Epidermal melanocyte (primary cell): ENCODE data around the gene ELMOD2.
A peak's percentile ranks its signal among the peaks of the same experiment; 100 is the strongest.
"Not testable (repeated sequence)": the region's sequence is repeated elsewhere in the genome, so short reads cannot be mapped to it uniquely, and the experiment has no call there.

ENCODE experiments used
- DNase-seq: peaks from one replicate; pipeline ENCODE4 v3.0.0; 2011; ENCODE audit warnings: low spot score; ENCODE audit not compliant: insufficient read length

The ELMOD2 gene, protein sequence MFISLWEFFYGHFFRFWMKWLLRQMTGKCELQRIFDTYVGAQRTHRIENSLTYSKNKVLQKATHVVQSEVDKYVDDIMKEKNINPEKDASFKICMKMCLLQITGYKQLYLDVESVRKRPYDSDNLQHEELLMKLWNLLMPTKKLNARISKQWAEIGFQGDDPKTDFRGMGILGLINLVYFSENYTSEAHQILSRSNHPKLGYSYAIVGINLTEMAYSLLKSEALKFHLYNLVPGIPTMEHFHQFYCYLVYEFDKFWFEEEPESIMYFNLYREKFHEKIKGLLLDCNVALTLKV

DNA sequence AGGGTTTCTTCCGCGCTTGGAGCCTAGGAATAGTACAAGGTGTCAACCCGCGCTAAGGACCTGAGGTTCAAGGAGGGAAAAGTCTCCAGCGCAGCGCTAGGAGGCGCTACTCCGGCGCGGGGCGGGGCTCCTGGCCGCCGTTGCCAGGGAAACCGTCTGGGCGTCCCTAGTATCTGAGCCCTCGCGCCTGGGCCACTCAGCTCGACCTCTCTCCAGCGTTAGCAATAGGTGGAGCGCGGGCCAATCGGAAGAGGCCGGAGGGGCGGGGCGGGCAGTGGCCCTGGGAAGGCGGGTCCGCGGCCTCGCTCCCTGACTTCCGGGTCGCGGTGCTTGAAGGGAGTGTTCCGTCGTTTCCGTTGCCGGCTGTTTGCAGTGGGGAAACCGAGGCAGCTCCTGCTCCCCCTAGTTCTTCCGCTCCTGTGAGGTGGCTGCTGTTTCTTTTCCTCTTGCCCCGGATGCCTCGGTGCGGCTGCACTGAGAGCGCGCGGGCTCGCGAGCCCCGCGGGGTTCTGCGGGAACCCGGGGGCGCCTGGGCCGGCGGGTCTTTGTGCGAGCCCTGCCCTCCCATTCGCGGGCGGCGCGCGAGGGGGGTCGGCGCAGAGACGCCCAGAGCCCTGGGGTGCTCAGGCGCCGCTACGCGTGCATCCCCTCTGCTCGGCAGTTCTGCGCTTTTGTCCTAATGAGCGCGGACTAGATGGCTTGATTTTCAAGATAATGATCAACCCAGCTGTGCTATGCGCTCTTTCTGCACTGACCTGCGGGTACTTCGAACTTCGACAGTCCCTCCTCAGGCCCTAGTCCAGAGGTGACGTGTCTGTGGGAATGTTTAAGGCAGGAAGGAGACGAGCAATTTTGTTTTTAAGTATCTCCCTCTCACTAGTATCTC lies at the start of gene ELMOD2:
TSS of gene ELMOD2 (plus strand) at position 312 of the 886 bp plus-strand sequence. CDS start 1,261 bp downstream, outside the sequence.
- peak; percentile 98 for DNase-seq

DNA sequence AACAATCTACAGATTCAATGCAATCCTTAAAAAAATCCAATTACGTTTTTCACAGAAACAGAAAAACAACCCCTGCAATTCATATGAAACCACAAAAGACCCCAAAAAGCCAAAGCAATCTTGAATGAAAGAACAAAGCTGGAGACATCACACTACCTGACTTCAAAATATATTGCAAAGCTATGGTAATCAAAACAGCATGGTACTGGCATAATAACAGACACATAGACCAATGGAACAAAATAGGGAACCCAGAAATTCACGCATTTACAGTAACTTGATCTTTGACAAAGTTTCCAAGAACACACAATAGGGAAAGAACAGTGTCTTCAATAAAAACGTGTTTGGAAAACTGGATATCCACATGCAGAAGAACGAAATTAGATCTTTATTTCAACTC lies 40.5 kb upstream of the ELMOD2 start:
- no peak for DNase-seq

DNA sequence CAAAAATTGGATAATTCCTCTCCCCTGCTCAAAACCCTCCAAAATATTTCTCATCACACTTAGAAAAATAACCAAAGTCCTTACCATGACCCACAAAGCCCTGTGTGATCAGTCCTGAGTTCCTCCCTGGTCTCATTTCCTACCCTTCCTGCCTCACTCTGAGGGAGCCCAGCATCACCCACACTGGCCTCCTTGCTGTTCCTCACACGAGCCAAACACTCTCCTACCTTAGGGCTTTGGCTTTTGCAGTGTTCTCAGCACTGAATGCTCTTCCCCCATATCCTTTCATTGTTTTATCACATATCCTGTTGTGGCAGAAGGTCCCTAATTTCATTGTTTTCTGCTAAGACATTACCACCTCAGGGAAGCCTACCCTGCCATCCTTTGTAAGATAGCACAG lies 38.0 kb upstream of the ELMOD2 start:
- DNase-seq = no peak

DNA sequence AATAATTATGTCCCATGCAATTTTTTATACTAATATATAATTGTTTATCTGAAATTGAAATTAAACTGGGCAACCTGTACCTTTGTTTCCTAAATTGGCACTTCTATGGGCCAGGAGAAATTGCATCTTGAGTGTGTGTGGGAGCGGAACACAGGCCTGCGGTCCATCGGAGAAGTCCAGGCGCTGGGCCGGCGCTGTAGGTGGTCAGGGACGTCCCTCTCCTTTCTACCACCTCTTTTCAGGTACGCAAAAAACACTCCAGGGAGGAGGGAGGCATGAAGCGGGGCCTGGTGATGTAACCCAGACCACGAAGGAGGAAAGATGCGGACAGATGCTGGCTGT lies 26.6 kb upstream of the ELMOD2 start:
- DNase-seq = no peak

DNA sequence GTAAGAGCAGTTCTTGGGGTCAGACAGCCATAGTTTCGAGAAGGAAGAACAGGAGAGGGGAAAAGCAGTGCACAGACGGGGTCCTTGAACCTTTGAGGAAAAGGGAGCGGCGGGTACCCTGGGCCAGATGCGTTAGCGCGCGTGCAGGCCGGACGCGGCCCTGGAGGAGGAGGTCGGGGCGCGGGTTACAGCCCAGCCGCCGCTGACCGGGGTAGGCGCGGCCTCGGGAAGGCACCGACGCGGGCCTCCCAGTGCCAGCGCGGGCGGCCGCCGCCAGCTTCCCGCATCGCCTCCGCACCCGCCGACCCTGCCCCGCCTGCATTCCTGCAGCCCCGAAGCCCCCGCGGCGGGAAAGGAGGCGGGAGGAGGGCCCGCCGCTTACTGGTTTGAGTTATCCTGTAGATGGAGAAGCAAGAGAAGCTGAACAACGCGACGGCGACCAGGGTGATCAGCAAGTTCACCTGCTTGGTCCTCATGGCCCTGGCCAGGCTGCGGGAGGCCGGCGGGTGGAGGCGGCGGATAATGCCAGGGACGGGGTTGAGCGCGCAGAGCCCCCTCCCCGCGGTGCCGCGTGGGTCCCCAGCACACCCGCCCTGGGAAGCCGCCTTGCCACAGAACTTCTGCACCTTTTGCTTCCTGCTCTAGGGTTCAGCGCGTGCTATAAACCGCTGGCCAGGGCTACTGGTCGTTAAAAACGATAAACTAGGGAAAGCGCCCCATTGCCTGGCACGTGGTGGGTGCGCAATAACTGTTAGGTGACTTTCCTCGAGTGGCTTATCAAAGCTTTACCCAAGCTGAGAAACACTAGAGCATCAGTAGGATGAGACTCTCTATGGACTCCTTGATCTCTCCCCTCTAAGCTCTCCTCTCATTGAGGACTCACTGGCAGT lies 26.0 kb upstream of the ELMOD2 start, which contains the start of gene MGAT4D:
TSS of gene MGAT4D (minus strand) at position 547 of the 890 bp plus-strand sequence. CDS start at position 476, 71 bp downstream.
- DNase-seq = no peak

DNA sequence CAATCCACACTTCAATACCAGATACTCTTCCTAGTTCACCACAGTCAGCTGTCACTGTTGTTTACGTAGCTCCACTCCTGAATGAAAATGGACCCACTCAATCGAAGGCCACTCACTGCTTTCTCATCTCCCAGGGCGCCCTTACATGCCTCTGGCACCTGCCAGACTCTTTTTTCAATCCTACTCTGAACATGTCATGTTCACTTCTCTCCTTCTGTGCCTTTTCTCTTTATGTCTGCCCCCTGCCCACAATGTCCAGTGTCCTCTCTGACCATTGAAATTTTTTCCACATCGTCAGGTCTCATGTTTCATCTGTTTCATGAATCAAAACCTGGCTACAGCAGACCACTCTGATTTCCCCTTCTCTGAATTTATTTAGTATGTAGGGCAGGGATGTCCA lies 24.6 kb upstream of the ELMOD2 start:
- DNase-seq = no peak

DNA sequence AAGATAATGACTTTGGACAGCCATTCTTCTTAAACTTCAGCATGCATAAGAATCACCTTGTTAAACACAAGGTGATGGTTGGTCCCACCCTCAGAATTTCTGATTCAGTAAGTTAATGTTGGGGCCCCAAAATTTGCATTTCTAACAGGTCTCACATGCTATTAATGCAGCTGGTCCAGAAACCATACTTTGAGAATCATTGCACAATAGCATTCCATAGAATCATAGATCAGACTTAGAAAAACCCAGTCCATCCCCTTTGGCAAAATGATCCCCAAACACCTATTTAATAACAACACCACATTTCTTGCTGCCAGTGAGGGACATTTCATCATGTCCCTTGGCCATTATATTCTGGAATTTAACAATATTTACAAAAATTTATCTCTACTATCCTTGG lies 19.7 kb upstream of the ELMOD2 start:
- no peak for DNase-seq

DNA sequence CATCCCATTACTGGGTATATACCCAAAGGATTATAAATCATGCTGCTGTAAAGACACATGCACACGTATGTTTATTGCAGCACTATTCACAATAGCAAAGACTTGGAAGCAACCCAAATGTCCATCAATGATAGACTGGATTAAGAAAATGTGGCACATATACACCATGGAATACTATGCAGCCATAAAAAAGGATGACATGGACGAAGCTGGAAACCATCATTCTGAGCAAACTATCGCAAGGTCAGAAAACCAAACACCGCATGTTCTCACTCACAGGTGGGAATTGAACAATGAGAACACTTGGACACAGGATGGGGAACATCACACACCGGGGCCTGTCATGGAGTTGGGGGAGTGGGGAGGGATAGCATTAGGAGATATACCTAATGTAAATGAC lies 10.2 kb upstream of the ELMOD2 start:
- not testable (repeated sequence) for DNase-seq

DNA sequence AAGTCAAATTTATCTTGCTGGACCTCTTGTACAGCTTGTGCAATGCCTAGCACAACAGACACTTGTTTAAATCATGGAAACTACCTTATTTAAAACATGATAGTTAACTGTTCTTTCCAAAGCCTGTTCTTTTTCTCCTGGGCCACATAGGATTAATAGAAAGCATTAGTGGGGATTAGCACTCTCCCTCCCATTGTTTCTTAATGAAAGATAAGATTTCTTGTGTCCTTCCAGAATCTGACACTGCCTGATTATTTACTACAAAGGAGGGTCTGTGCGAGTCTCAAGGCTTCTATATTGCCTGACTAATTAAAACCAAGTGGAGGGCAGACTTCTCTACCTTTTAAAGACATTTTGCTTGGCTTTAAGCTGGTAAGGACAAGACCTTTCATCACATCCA lies 8.5 kb upstream of the ELMOD2 start:
- DNase-seq = no peak

DNA sequence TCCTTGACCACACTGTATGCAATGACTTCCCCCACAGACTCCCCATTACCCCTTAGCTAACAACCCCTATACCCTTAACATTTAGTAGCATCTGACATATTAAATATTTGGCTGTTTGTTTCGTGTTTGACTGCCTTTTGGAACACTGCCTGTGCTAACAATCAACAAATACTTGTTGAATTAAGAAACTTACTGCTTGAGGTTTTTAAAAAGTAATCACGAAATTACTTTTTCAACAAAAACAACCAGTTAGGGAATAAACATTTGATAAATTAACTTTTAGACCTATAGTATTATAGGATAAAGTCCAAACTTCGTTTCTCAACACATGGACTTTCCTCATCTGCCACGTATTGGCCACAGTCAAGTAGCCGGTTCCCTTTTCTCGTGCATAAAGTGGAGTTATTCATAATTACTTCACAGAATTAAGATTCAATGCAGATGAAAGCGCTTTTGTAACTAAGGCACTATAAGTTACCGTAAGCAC lies 555 bp upstream of the ELMOD2 start:
- DNase-seq = no peak

DNA sequence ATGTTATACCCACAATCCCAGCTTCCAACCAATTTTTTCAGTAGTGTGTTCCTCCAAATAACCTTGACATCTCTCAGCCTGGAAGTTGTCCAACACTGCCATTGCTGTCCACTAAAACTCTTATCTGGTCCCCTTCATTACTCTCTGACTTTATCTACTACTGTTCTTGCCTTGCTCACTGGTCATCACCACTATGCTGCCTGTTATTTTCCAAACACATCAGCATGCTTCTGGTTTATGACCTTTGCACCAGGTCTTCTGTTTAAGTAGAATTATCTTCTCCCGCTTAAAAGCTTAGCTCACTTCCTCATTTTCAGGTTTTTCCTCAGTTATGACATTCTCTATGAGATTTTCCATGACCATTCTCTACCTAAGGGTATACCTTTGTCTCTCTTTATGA lies 5.5 kb downstream of the ELMOD2 start:
- DNase-seq = no peak

DNA sequence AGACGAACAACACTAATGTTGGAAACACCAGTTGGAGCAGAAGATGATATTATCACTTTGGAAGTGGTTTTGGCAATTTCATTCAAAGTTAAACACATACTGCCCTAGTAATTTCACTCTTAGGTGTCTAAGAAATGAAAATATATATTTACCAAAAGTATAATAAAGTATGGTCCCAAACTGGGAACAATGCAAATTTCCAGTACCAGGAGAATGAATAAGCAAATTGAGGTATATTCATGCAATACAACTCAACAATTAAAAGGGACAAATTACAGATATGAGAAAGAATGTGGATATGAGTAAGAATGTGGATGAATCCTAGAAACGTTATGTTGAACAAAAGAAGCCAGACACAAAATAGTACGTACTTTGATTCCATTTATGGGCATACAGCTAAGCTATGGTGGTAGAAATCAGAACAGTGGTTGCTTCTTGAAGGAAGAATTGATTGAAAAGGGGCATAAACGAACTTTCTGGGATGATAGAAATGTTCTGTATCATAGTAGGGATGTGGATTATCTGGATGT lies 10.0 kb downstream of the ELMOD2 start:
- no peak for DNase-seq

DNA sequence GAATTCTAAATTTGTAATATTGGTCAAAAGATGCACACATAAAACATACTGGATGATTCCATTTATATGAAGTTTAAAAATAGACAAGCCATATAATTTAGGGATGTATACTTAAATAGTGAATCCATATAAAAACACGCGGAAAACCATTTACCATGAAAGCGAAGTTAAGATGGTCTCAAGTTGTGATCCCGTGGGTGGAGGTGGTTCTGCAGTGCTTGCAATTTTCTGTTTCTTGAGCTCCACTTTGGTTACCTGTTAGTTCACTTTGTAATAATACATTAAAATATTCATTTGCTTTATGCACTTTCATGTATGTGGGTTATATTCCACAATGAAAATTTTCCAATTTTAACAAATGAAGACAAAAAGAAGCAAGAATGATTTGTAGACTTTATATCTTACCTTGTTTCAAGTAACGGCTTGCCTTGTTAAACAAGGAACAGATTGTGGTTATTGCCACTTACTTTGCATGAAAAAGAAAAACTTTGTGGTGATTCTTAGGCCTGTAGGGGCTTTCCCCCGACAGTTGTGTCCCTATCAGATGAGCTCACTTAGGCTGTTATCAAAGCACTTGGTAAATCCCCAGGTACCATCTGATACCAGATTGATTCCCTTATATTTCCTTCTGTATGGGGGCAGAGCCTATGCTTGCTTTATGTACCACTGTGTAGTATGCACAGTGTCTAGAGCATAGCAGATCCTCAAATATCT lies 32.6 kb downstream of the ELMOD2 start:
- DNase-seq = no peak

DNA sequence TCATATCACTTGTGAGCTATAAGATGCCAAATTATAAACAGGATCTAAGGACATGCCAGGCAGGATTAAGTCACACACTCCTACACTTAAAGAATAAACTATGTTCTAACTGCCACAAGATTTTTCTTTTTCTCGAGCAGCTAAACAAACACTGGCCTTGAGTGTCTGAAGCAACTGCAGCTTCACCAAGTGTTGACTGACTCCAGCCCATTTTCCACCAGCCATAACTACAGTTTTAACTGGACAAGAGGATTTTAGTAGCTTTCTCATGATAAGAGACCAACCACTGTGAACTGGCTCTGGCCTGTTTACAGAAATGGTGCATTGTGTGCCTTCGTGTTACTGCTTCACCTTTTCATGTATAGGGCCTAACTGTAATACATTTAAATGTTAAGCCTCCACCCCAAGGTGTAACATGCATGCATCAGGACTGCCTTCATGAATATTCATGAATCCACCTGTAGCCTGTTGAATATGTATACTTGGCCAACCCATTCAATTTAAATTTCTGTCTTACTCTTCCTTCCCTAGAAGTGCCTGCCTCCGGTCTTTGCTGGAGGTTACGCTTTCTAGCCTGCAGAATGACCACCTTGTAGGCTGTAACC lies 34.0 kb downstream of the ELMOD2 start:
- no peak for DNase-seq

DNA sequence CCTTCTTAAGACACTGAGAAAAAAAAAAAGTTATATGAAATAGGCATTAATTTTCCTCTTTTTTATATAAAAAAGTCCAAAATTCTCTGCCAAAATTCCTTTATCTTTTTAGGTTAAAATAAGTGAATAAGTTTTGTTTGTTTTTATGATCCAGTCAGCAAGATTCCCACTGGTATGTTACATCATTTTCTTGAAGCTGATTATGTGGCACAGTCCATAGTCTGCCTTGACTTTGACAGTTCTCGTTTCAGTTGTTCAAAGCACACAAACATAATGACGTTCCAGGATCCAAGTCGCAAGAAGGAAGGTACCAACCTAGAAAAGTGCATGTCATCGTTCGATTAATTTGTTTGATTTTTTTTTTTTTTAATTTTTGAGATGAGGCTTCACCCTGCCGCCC lies 35.7 kb downstream of the ELMOD2 start:
- DNase-seq = no peak

DNA sequence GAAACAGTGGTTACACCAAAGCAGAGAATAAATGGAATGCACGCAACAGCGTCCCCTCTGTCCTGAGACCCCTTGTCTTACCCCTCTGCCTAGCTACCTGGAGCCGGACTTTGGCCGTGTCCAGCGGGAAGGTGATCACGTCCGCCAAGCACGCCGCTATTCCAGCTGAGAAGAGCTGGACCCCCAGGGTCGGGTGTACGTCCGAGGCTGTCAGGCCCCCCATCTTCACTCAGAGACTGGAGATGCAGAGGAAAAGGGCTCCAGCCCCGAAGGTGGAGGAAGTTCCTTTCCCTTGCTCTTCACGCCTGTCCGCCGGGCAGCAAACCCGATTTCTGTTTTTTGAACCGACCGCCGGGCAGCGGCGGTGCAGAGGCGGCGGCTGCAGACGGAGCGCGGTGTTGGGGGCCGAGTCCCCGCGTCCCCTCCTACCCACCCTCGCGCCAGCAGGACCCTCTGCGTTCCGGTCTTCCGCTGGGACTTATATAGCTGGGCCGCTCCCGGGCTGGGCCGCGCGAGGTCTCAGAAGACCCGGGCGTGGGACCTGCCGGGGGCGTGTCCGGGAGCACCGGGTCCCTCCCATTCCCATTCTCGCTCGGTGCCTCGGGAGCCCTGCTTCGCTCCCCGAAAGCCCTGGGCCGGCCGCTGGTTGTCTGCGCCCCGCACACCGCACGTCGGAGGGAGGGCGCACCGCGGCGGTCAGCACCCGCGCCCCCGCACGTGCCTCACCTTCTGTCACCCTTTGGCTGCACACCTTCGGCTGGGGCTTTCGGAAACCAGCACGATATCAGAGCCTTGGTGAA lies 44.7 kb downstream of the ELMOD2 start, which contains the start of gene UCP1:
TSS of gene UCP1 (minus strand) at position 455 of the 800 bp plus-strand sequence. CDS start at position 223, 232 bp downstream.
- no peak for DNase-seq

DNA sequence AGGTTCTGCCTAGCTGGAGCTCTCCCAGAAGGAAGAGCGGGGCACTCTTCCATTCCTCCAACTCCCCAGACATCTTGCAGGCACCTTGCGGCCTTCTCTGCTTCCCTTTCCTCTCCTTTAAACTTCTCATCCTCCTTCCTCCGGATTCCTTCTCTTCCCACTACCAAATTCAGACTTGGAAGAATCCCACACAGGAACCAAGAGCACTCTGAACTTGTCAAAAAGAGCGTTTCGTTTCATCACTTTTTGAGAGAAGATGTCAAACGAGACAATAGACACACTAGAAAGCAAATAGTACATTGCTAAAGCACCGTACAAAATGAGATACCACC lies 45.3 kb downstream of the ELMOD2 start:
- DNase-seq = no peak

DNA sequence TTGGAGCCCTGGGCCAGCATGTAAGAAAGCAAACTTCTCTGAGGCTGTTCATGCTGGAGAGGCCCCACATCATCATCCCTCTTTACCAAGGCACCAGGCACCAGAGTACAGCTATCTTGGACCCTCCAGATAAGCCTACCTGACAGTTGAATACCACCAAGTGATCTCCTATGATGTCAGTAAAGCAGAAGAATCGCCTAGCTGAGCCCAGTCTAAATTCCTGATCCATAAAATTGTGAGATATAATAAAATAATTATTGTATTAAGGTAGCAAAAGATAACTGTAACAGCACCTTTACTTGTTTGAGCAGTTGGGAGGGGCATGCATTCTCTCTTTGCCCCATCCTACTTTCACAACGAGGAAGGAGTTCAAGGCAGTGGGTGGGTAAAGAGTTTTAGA lies 47.7 kb downstream of the ELMOD2 start:
- DNase-seq = no peak

DNA sequence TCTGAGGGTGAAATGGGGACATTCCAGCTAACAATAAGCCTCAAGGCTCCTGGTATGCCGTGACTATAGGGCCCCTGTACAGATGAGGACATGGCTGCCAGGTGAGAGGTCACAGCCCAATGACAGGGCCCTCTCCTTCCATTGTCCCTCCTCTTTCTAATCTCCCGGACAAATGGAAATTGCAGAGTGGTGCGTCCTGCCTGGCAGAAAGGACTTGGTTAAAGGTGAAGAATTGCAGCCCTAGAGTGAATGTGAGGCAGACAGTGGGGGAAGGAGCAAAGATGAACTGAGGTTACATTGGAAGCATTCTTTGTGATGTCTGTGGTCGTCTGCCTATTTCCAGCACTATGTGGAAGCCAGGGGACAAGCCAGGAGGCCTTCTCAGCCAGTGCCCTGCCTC lies 51.5 kb downstream of the ELMOD2 start:
- DNase-seq = no peak
